ENCODE data around the gene TPCN2. TPM values are rescaled to one million over a fixed set of nuclear protein-coding genes. Genes with fewer than 3 reads are reported as not detected.
A peak's percentile ranks its signal among the peaks of the same experiment; 100 is the strongest.

TPCN2 gene
- total and polyA plus RNA-seq, 7 experiments from 2014 or later = 3.3 to 29.4 (median 21.2) TPM

- DNase-seq = no peak
- Mint-ChIP-seq H3K27me3 (no peaks in the 10 kb centered on the region), H3K4me3 (no peak overlapping the region), H3K36me3 (no peaks in the 10 kb centered on the region), H3K4me1 (peaks cover 0 to 5% (median 0%) of the 10 kb centered on the region in 7 donors), H3K27ac (no peak overlapping the region), H3K9me3 (no peaks in the 10 kb centered on the region)
- H3K4me3 ChIP-seq (ENCODE audit: low read length) = no peak overlapping the region
- no peaks in the 10 kb centered on the region for H3K27me3 ChIP-seq (ENCODE audit: control insufficient read depth in 2 of 2, insufficient read depth in 2 of 2, low read length in 2 of 2)
- peaks cover 0 to 61% (median 0%) of the 10 kb centered on the region in 3 experiments for H3K36me3 ChIP-seq (ENCODE audit: control insufficient read depth in 2 of 3, insufficient read depth in 3 of 3, low read length in 3 of 3)
- ChIA-PET POLR2A (no interaction called here), CTCF (no interaction called here)
- no peak overlapping the region for H3K27ac ChIP-seq (ENCODE audit: low read depth, low read length)
- H3K4me1 ChIP-seq (ENCODE audit: control insufficient read depth in 2 of 2, insufficient read depth in 2 of 2, low read length in 2 of 2) = no peaks in the 10 kb centered on the region
- intact Hi-C loops (cut with micrococcal nuclease) = no loop called here
- no peaks in the 10 kb centered on the region for H3K9me3 ChIP-seq (ENCODE audit: control insufficient read depth in 2 of 3, low read length in 3 of 3)
- ATAC-seq = no peak
Observed at GRCh38 chr11:69062169-69062855, 13.6 kb downstream of the TPCN2 start.

GRCh38 chr11:69062873-69063651, 14.3 kb downstream of the TPCN2 start:
- Mint-ChIP-seq H3K27me3 (no peaks in the 10 kb centered on the region), H3K9me3 (no peaks in the 10 kb centered on the region), H3K36me3 (peaks cover 0 to 4% (median 0%) of the 10 kb centered on the region in 5 donors), H3K27ac (no peak overlapping the region), H3K4me3 (no peak overlapping the region), H3K4me1 (peaks cover 0 to 6% (median 4%) of the 10 kb centered on the region in 7 donors)
- H3K4me3 ChIP-seq (ENCODE audit: low read length) = no peak overlapping the region
- intact Hi-C loops (cut with micrococcal nuclease) = no loop called here
- H3K27me3 ChIP-seq (ENCODE audit: control insufficient read depth in 2 of 2, insufficient read depth in 2 of 2, low read length in 2 of 2) = no peaks in the 10 kb centered on the region
- ChIA-PET POLR2A (no interaction called here), CTCF (no interaction called here)
- no peak overlapping the region for H3K27ac ChIP-seq (ENCODE audit: low read depth, low read length)
- no peaks in the 10 kb centered on the region for H3K4me1 ChIP-seq (ENCODE audit: control insufficient read depth in 2 of 2, insufficient read depth in 2 of 2, low read length in 2 of 2)
- no peak for ATAC-seq
- no peaks in the 10 kb centered on the region for H3K9me3 ChIP-seq (ENCODE audit: control insufficient read depth in 2 of 3, low read length in 3 of 3)
- no peak for DNase-seq
- H3K36me3 ChIP-seq (ENCODE audit: control insufficient read depth in 2 of 3, insufficient read depth in 3 of 3, low read length in 3 of 3) = peaks cover 0 to 59% (median 0%) of the 10 kb centered on the region in 3 experiments

GRCh38 chr11:69063652-69064260, 15.0 kb downstream of the TPCN2 start:
- H3K36me3 Mint-ChIP-seq = peaks cover 0 to 4% (median 0%) of the 10 kb centered on the region in 5 donors
- H3K9me3 Mint-ChIP-seq = no peaks in the 10 kb centered on the region
- ATAC-seq = no peak
- no peaks in the 10 kb centered on the region for H3K4me1 ChIP-seq (ENCODE audit: control insufficient read depth in 2 of 2, insufficient read depth in 2 of 2, low read length in 2 of 2)
- H3K9me3 ChIP-seq (ENCODE audit: control insufficient read depth in 2 of 3, low read length in 3 of 3) = no peaks in the 10 kb centered on the region
- H3K4me1 Mint-ChIP-seq = peaks cover 0 to 6% (median 4%) of the 10 kb centered on the region in 7 donors
- no peak overlapping the region for H3K4me3 ChIP-seq (ENCODE audit: low read length)
- intact Hi-C loops (cut with micrococcal nuclease) = no loop called here
- H3K27me3 Mint-ChIP-seq = no peaks in the 10 kb centered on the region
- H3K27ac Mint-ChIP-seq = no peak overlapping the region
- H3K27ac ChIP-seq (ENCODE audit: low read depth, low read length) = no peak overlapping the region
- ChIA-PET CTCF (interaction anchor here (0.5 kb wide), 1 partner anchor 17 kb away, joined by 5 read pairs; no protein-coding TSS in a partner anchor), POLR2A (no interaction called here)
- H3K27me3 ChIP-seq (ENCODE audit: control insufficient read depth in 2 of 2, insufficient read depth in 2 of 2, low read length in 2 of 2) = no peaks in the 10 kb centered on the region
- H3K36me3 ChIP-seq (ENCODE audit: control insufficient read depth in 2 of 3, insufficient read depth in 3 of 3, low read length in 3 of 3) = peaks cover 0 to 56% (median 0%) of the 10 kb centered on the region in 3 experiments
- no peak overlapping the region for H3K4me3 Mint-ChIP-seq
- DNase-seq = no peak

GRCh38 chr11:69064394-69064957, 15.7 kb downstream of the TPCN2 start:
- no peaks in the 10 kb centered on the region for H3K9me3 ChIP-seq (ENCODE audit: control insufficient read depth in 2 of 3, low read length in 3 of 3)
- no peaks in the 10 kb centered on the region for H3K4me1 ChIP-seq (ENCODE audit: control insufficient read depth in 2 of 2, insufficient read depth in 2 of 2, low read length in 2 of 2)
- peaks cover 0 to 52% (median 0%) of the 10 kb centered on the region in 3 experiments for H3K36me3 ChIP-seq (ENCODE audit: control insufficient read depth in 2 of 3, insufficient read depth in 3 of 3, low read length in 3 of 3)
- H3K4me3 ChIP-seq (ENCODE audit: low read length) = no peak overlapping the region
- Mint-ChIP-seq H3K4me1 (peaks cover 0 to 6% (median 4%) of the 10 kb centered on the region in 7 donors), H3K27me3 (no peaks in the 10 kb centered on the region), H3K9me3 (no peaks in the 10 kb centered on the region), H3K36me3 (peaks cover 0 to 4% (median 0%) of the 10 kb centered on the region in 5 donors), H3K4me3 (no peak overlapping the region), H3K27ac (no peak overlapping the region)
- peak; percentile 17 for ATAC-seq
- H3K27ac ChIP-seq (ENCODE audit: low read depth, low read length) = no peak overlapping the region
- no peaks in the 10 kb centered on the region for H3K27me3 ChIP-seq (ENCODE audit: control insufficient read depth in 2 of 2, insufficient read depth in 2 of 2, low read length in 2 of 2)
- ChIA-PET CTCF (interaction anchor here (0.5 kb wide), 1 partner anchor 17 kb away, joined by 5 read pairs; no protein-coding TSS in a partner anchor), POLR2A (no interaction called here)
- no peak for DNase-seq
- intact Hi-C loops (cut with micrococcal nuclease) = no loop called here

- CTCF ChIA-PET = no interaction called here
- H3K4me3 ChIP-seq (ENCODE audit: low read length) = no peak overlapping the region
- H3K9me3 ChIP-seq (ENCODE audit: control insufficient read depth in 2 of 3, low read length in 3 of 3) = no peaks in the 10 kb centered on the region
- Mint-ChIP-seq H3K9me3 (no peaks in the 10 kb centered on the region), H3K4me3 (no peak overlapping the region), H3K27me3 (no peaks in the 10 kb centered on the region), H3K27ac (no peak overlapping the region), H3K4me1 (peaks cover 0 to 6% (median 3%) of the 10 kb centered on the region in 7 donors), H3K36me3 (peaks cover 0 to 4% (median under 1%) of the 10 kb centered on the region in 5 donors)
- ATAC-seq (no peak), DNase-seq (no peak)
- POLR2A ChIA-PET = no interaction called here
- H3K36me3 ChIP-seq (ENCODE audit: control insufficient read depth in 2 of 3, insufficient read depth in 3 of 3, low read length in 3 of 3) = peaks cover 0 to 51% (median 0%) of the 10 kb centered on the region in 3 experiments
- no peak overlapping the region for H3K27ac ChIP-seq (ENCODE audit: low read depth, low read length)
- H3K27me3 ChIP-seq (ENCODE audit: control insufficient read depth in 2 of 2, insufficient read depth in 2 of 2, low read length in 2 of 2) = no peaks in the 10 kb centered on the region
- intact Hi-C loops (cut with micrococcal nuclease) = no loop called here
- no peaks in the 10 kb centered on the region for H3K4me1 ChIP-seq (ENCODE audit: control insufficient read depth in 2 of 2, insufficient read depth in 2 of 2, low read length in 2 of 2)
Observed at GRCh38 chr11:69065147-69065710, 16.5 kb downstream of the TPCN2 start.

Measured in naive thymus-derived CD4-positive, alpha-beta T cell (primary cell).